GM19351 (cell line): ENCODE measurements around the gene GPATCH8.
"Not testable (repeated sequence)": the region's sequence is repeated elsewhere in the genome, so short reads cannot be mapped to it uniquely, and the experiment has no call there.

Experiments used
- ATAC-seq: cut with Tn5 transposase; IDR thresholded peaks from one replicate; pipeline ENCODE4 v1.9.1; 2021; ENCODE audit warnings: mild to moderate bottlenecking, moderate library complexity; ENCODE audit not compliant: unreplicated experiment

GPATCH8 gene

GRCh38 chr17:44378171-44378705, 125.0 kb downstream of the GPATCH8 start:
- no peak for ATAC-seq

- ATAC-seq = no peak
These were observed 126.4 kb downstream of the GPATCH8 start for GRCh38 chr17:44376779-44377178.

GRCh38 chr17:44376124-44376523, 127.1 kb downstream of the GPATCH8 start:
- no peak for ATAC-seq

- no peak for ATAC-seq
These were observed 127.8 kb downstream of the GPATCH8 start for GRCh38 chr17:44375196-44376017.

- no peak for ATAC-seq
These were observed 128.7 kb downstream of the GPATCH8 start for GRCh38 chr17:44374306-44375195.

- ATAC-seq = no peak
These were observed 131.2 kb downstream of the GPATCH8 start for GRCh38 chr17:44372036-44372435.

- ATAC-seq = not testable (repeated sequence)
These were observed 133.7 kb downstream of the GPATCH8 start for GRCh38 chr17:44369414-44370023.

GRCh38 chr17:44368391-44369243, 134.6 kb downstream of the GPATCH8 start:
- not testable (repeated sequence) for ATAC-seq

- ATAC-seq = no peak
These were observed 135.8 kb downstream of the GPATCH8 start for GRCh38 chr17:44367231-44367979.

- not testable (repeated sequence) for ATAC-seq
These were observed 138.2 kb downstream of the GPATCH8 start for GRCh38 chr17:44365051-44365450.

- peak; percentile 48 for ATAC-seq
These were observed 139.5 kb downstream of the GPATCH8 start, which contains the start of gene FAM171A2 for GRCh38 chr17:44363613-44364159. TSS of gene FAM171A2 (minus strand) at chr17:44363853. CDS start at chr17:44363714, 139 bp downstream.

GRCh38 chr17:44362949-44363612, 140.1 kb downstream of the GPATCH8 start:
- no peak for ATAC-seq

- no peak for ATAC-seq
These were observed 140.7 kb downstream of the GPATCH8 start for GRCh38 chr17:44362459-44362948.

GRCh38 chr17:44361292-44362260, 141.6 kb downstream of the GPATCH8 start:
- ATAC-seq = no peak

GRCh38 chr17:44360826-44361225, 142.4 kb downstream of the GPATCH8 start:
- no peak for ATAC-seq

GRCh38 chr17:44360144-44360533, 143.1 kb downstream of the GPATCH8 start:
- no peak for ATAC-seq

- ATAC-seq = no peak
These were observed 143.6 kb downstream of the GPATCH8 start for GRCh38 chr17:44359458-44360143.
